ENCODE data around the gene ADAMTSL1. TPM values are rescaled to one million over a fixed set of nuclear protein-coding genes. Genes with fewer than 3 reads are reported as not detected.

The ADAMTSL1 gene
- total and polyA plus RNA-seq, 4 donors: 0.31 to 3.4 (median 1.9) TPM

DNA sequence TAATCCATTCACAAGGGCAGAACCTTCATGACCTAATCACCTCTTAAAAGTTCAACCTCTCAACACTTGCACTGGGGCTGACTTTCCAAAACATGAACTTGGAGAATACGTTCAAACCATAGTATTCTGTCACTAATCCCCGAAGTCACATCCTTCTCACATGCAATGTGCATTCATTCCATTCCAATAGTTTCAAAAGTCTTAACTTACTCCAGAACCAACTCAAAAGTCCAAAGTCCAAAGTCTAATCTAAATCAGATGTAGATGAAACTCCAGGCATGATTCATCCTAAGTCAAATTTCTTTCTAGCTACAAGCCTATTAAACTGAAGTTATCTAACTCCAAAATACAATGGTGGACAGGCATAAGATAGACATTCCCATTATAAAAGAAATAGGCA, 21.7 kb upstream of the ADAMTSL1 start:
- Histone ChIP-seq H3K27me3 (ENCODE audit: control insufficient read depth in 4 of 4, insufficient read depth in 4 of 4, low read length in 3 of 4) (no peaks in the 10 kb centered on the region), H3K36me3 (ENCODE audit: control insufficient read depth in 4 of 4, insufficient read depth in 3 of 4, low read depth in 1 of 4, low read length in 3 of 4) (no peaks in the 10 kb centered on the region), H3K9me3 (ENCODE audit: control insufficient read depth in 4 of 4, low read length in 3 of 4) (no peaks in the 10 kb centered on the region), H3K27ac (ENCODE audit: low read depth in 1 of 2, low read length in 2 of 2) (peak overlapping the region in 1 of 2 donors; percentile 75), H3K4me1 (ENCODE audit: control insufficient read depth in 4 of 4, insufficient read depth in 4 of 4, low read length in 3 of 4) (peaks cover 10 to 36% (median 22%) of the 10 kb centered on the region in 4 donors), H3K4me3 (ENCODE audit: low read depth in 1 of 3, low read length in 3 of 3) (no peak overlapping the region), H3K9ac (ENCODE audit: low read depth in 1 of 2, low read length in 2 of 2) (no peak overlapping the region)
- DNase-seq (ENCODE audit: low spot score): no peak
- TF ChIP-seq HNF4A (conservative IDR thresholded peaks at IDR 0.05): peak; percentile 72 to 84
- TF ChIP-seq HNF4G (IDR thresholded peaks at IDR 0.05): peak; percentile 47
- TF ChIP-seq, protein P1, sequence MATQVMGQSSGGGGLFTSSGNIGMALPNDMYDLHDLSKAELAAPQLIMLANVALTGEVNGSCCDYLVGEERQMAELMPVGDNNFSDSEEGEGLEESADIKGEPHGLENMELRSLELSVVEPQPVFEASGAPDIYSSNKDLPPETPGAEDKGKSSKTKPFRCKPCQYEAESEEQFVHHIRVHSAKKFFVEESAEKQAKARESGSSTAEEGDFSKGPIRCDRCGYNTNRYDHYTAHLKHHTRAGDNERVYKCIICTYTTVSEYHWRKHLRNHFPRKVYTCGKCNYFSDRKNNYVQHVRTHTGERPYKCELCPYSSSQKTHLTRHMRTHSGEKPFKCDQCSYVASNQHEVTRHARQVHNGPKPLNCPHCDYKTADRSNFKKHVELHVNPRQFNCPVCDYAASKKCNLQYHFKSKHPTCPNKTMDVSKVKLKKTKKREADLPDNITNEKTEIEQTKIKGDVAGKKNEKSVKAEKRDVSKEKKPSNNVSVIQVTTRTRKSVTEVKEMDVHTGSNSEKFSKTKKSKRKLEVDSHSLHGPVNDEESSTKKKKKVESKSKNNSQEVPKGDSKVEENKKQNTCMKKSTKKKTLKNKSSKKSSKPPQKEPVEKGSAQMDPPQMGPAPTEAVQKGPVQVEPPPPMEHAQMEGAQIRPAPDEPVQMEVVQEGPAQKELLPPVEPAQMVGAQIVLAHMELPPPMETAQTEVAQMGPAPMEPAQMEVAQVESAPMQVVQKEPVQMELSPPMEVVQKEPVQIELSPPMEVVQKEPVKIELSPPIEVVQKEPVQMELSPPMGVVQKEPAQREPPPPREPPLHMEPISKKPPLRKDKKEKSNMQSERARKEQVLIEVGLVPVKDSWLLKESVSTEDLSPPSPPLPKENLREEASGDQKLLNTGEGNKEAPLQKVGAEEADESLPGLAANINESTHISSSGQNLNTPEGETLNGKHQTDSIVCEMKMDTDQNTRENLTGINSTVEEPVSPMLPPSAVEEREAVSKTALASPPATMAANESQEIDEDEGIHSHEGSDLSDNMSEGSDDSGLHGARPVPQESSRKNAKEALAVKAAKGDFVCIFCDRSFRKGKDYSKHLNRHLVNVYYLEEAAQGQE (IDR thresholded peaks at IDR 0.05): no peak
- WGBS: 66% methylated on average over 2 of the region's 2 CpGs

DNA sequence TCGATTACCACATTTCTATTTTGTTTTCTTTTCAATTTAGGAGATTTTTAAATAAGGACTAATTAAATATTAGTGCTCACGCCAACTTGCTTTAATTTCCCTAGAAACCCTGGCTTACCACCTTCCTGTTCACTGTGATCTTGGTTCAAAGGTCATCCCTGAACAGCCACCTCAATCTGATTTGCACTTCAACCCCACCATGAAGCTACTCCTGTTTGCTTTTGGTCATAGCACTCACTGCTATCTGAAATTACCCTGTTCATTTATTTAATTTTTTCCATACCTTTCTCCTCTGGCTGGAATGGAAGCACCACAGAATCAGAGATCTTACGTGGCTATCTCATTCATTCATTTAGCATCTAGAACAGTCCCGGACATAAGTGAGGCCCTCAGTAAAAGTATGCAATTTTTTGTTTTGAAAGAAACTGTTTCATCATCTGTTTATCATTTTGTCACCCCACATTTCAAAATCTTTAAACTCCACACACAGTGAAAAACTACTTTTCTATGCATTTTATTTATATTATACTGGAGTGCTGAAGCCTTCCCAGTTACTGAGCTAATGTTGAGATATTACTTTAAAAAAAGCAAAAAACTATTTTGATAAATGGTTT, 17.2 kb upstream of the ADAMTSL1 start:
- WGBS: 31% methylated on average over 4 of the region's 4 CpGs
- no peaks in the 10 kb centered on the region for H3K36me3 ChIP-seq (ENCODE audit: control insufficient read depth in 4 of 4, insufficient read depth in 3 of 4, low read depth in 1 of 4, low read length in 3 of 4)
- no peak overlapping the region for H3K4me3 ChIP-seq (ENCODE audit: low read depth in 1 of 3, low read length in 3 of 3)
- no peaks in the 10 kb centered on the region for H3K9me3 ChIP-seq (ENCODE audit: control insufficient read depth in 4 of 4, low read length in 3 of 4)
- peaks cover 6 to 17% (median 11%) of the 10 kb centered on the region in 4 donors for H3K4me1 ChIP-seq (ENCODE audit: control insufficient read depth in 4 of 4, insufficient read depth in 4 of 4, low read length in 3 of 4)
- DNase-seq (ENCODE audit: low spot score): no peak
- TF ChIP-seq, protein P2, sequence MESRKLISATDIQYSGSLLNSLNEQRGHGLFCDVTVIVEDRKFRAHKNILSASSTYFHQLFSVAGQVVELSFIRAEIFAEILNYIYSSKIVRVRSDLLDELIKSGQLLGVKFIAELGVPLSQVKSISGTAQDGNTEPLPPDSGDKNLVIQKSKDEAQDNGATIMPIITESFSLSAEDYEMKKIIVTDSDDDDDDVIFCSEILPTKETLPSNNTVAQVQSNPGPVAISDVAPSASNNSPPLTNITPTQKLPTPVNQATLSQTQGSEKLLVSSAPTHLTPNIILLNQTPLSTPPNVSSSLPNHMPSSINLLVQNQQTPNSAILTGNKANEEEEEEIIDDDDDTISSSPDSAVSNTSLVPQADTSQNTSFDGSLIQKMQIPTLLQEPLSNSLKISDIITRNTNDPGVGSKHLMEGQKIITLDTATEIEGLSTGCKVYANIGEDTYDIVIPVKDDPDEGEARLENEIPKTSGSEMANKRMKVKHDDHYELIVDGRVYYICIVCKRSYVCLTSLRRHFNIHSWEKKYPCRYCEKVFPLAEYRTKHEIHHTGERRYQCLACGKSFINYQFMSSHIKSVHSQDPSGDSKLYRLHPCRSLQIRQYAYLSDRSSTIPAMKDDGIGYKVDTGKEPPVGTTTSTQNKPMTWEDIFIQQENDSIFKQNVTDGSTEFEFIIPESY (IDR thresholded peaks at IDR 0.05): peak; percentile 65
- peak; percentile 99 for TF ChIP-seq SP1 (IDR thresholded peaks at IDR 0.05)
- TF ChIP-seq NR2F2 (IDR thresholded peaks at IDR 0.05): peak; percentile 59
- TF ChIP-seq RXRA (IDR thresholded peaks at IDR 0.05): peak; percentile 80 to 89
- TF ChIP-seq JUND (IDR thresholded peaks at IDR 0.05): peak in 1 of 2 donors; percentile 85
- peak; percentile 71 for TF ChIP-seq YY1 (IDR thresholded peaks at IDR 0.05)
- peak in 1 of 2 donors; percentile 67 for TF ChIP-seq GABPA (IDR thresholded peaks at IDR 0.05 in 1 of 2, conservative IDR thresholded peaks at IDR 0.05 in 1 of 2)
- TF ChIP-seq TAF1 (conservative IDR thresholded peaks at IDR 0.05): no peak
- TF ChIP-seq HNF4G (IDR thresholded peaks at IDR 0.05): peak; percentile 85
- peak; percentile 49 for TF ChIP-seq FOXA1 (IDR thresholded peaks at IDR 0.05)
- TF ChIP-seq RAD21 (IDR thresholded peaks at IDR 0.05): peak; percentile 30 to 45
- TF ChIP-seq, protein P3, sequence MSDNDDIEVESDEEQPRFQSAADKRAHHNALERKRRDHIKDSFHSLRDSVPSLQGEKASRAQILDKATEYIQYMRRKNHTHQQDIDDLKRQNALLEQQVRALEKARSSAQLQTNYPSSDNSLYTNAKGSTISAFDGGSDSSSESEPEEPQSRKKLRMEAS (IDR thresholded peaks at IDR 0.05): peak; percentile 61
- peak; percentile 62 for TF ChIP-seq FOXA2 (IDR thresholded peaks at IDR 0.05)
- TF ChIP-seq, protein P1 (IDR thresholded peaks at IDR 0.05): peak; percentile 81
- TF ChIP-seq, protein P4, sequence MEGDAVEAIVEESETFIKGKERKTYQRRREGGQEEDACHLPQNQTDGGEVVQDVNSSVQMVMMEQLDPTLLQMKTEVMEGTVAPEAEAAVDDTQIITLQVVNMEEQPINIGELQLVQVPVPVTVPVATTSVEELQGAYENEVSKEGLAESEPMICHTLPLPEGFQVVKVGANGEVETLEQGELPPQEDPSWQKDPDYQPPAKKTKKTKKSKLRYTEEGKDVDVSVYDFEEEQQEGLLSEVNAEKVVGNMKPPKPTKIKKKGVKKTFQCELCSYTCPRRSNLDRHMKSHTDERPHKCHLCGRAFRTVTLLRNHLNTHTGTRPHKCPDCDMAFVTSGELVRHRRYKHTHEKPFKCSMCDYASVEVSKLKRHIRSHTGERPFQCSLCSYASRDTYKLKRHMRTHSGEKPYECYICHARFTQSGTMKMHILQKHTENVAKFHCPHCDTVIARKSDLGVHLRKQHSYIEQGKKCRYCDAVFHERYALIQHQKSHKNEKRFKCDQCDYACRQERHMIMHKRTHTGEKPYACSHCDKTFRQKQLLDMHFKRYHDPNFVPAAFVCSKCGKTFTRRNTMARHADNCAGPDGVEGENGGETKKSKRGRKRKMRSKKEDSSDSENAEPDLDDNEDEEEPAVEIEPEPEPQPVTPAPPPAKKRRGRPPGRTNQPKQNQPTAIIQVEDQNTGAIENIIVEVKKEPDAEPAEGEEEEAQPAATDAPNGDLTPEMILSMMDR (IDR thresholded peaks at IDR 0.05; ENCODE audit: low read depth, low read length, missing input control): no peak
- TF ChIP-seq, protein P5, sequence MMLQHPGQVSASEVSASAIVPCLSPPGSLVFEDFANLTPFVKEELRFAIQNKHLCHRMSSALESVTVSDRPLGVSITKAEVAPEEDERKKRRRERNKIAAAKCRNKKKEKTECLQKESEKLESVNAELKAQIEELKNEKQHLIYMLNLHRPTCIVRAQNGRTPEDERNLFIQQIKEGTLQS (IDR thresholded peaks at IDR 0.05): peak; percentile 61
- TF ChIP-seq EGR1 (IDR thresholded peaks at IDR 0.05; ENCODE audit: low read depth in 2 of 2): peak in 1 of 2 donors; percentile 50
- TF ChIP-seq HNF4A (conservative IDR thresholded peaks at IDR 0.05): peak; percentile 99 to 100
- peak overlapping the region in 1 of 2 donors; percentile 64 for H3K9ac ChIP-seq (ENCODE audit: low read depth in 1 of 2, low read length in 2 of 2)
- peak overlapping the region; percentile 75 to 88 for H3K27ac ChIP-seq (ENCODE audit: low read depth in 1 of 2, low read length in 2 of 2)
- H3K27me3 ChIP-seq (ENCODE audit: control insufficient read depth in 4 of 4, insufficient read depth in 4 of 4, low read length in 3 of 4): no peaks in the 10 kb centered on the region
